Stromal cell of bone marrow (primary cell): ENCODE data around the gene CDK5R2.

Experiments used
- DNase-seq: peaks from one replicate; pipeline ENCODE4 v3.0.0-alpha.2; 2012; ENCODE audit warnings: low read depth

Gene CDK5R2

DNA sequence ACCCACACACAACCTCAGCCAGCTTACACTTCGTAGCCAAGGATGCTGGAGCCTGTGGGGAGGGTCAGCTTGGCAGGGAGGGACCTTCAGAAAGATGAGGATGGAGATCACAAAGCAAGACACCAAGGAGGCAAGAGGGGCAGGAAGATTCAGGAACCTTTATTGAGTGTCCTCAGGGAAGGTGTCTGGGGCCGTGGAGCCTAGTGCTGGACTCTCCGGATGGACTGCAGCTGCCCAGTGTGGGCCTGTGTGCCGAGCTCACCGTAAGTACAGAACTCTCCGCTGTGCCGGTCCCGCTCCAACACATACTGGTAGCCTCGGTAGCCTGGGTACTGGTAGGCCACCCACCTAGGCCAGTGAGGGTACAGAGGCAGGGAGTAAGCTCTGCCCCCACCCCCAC, 30.6 kb downstream of the CDK5R2 start:
- DNase-seq: no peak

DNA sequence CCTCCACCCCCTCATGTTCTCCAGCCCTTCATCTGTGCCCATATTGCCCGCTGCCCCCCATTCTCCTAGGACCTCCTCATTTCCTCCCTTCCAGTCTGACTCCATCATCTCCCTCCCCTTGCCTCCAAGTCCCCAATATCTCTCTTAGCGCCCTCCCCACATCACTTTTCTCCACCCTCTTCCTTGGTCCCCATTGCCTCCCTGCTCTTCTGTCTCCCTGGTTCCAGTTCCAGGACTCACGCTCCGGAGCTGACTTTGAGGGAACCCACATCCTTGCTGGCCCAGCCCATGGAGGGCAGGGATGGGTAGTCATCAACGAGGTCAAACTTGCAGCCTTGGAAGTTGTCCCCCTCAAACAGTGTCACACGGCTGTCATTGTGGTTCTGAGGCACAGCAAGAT, 31.1 kb downstream of the CDK5R2 start:
- DNase-seq: no peak

DNA sequence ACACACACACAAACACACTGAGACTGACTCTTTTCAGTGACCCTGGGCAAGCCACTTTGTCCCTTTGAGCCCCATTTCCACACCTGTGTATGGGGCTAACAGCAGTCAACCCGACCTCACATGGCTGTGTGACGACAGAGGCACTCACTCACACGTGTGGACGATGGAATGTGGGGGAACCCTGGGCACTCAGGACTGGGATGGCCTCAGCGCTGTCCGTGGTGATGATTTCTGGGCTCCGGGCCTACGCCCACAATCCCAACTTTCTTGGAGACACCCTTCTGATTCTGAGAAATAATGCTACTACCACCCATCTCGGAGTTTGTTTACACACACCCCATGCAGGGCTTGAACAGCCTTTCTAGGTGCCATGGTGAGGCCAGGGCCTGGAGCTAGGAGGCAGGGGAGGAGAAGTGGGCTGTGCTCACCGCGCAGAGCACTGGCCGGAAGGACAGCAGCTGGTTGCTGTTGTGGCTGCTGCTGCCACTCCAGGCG, 32.3 kb downstream of the CDK5R2 start:
- no peak for DNase-seq

DNA sequence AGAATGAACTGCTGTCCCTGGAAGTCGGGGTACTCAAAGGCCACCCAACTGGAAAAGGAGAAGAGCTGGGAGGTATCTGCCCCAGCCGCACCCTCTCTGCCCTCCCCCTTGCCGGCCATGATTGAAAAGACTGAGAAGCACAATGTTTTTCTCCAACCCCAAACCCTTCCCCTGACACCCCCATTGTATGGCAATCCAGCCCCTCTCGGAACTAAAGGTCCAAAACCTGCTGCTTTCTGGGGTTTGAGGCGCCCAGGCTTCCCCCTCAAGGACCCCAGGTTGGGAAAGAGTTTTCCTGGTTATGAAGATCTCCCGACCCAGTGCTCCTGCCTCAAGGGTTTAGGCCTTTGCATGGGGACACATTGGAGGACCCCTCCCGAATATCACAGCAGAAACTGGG, 32.7 kb downstream of the CDK5R2 start:
- no peak for DNase-seq

DNA sequence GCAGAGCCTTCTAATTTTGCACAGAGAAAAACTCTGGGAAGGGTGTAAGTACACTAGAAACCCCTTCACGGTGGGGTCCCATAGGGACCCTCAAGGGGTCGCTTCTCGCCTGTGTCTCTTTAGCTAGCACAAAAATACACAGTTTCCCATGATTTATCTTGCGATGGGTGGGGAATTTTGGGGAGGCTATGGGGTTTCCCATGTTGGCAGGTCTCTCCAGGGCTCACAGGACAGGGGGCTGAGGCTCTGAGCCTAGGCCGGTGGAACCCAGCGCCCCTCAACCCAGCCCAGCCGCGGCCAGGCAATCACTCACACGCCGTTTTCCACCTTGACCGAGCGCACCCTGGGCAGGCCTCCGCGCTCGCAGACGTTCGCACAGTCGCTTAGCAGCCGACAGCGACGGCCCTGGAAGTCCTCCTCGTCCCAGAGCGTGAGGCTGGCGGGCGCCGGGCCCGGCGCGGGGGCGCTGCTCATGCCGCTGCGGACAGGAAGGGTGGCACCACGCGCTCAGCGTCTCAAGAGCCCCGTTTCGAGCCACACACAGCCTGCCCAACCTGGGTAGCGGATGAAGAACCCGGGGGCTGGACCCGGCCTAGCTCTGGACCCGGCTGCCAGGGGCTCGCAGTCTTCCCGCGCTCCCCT, 33.4 kb downstream of the CDK5R2 start:
- no peak for DNase-seq

DNA sequence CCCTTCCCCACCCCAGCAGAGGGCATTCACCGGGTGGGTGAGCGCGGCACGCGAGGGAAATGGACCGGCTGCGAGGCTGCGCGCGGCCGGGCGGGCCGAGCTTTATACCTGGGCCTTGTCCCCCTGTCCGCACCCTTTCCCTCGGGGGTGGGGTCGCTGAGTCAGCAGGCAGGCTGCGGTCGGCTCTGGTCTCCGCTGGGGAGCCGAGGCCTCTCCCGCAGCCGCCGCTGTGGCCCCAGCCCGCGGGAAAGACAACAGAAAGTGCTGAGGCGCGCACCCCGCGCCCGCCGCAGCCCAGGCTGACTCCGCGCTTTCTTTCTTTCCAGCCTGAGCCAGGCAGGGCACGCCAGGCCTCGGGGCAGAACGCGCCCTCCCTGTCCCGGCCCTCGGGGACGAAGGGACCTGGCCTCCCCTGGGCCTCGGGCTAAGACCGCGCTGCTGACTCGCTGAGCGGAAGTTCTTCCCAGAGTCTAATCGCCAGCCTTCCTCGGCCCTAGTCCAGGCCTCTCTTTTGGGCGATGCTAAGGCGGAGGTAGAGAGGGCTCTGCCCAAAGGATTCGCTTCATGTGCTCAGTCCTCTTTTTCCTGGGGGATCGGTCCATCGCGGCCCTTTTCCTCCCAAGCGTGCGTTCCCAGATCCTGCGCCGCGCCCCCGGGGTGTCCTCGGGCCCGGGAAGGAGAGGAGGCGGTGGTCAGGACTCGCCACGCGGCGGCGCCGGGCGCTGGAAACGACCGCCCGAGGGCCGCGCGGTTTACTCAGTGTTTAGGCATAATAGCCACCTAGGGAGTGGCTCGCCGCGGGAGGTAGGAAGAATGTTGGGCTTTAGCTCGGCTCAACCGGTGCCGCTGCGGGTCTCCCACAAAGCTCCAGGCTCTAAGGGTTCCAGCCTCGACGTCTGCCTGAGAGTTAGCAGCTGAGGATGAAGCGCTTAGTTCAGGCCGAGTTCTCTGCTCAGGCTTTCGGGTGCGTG, 34.2 kb downstream of the CDK5R2 start, which contains the start of gene CRYBA2:
Gene CRYBA2 (minus strand): TSS at position 78 of the 971 bp plus-strand sequence. CDS start 246 bp downstream, outside the sequence.
- no peak for DNase-seq

DNA sequence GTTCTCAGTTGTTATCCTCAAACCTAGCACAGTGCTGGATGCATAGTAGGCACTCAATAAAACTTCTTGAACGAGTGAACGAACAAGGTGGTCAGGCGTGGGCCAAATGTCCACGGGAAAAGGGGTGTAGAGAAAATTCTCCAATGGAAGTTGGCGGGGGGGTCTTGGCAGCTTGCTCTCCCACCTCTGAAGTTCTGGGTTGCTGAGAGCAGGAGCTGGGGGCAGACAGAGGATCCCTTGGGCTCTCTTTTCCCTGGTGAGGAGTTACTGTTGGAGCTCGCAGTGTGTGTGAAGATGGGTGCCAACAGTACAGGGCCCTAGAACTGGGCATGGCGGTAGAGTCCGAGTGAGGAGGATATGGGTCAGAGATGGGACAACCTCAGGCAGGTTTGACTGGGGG, 36.1 kb downstream of the CDK5R2 start:
- no peak for DNase-seq

DNA sequence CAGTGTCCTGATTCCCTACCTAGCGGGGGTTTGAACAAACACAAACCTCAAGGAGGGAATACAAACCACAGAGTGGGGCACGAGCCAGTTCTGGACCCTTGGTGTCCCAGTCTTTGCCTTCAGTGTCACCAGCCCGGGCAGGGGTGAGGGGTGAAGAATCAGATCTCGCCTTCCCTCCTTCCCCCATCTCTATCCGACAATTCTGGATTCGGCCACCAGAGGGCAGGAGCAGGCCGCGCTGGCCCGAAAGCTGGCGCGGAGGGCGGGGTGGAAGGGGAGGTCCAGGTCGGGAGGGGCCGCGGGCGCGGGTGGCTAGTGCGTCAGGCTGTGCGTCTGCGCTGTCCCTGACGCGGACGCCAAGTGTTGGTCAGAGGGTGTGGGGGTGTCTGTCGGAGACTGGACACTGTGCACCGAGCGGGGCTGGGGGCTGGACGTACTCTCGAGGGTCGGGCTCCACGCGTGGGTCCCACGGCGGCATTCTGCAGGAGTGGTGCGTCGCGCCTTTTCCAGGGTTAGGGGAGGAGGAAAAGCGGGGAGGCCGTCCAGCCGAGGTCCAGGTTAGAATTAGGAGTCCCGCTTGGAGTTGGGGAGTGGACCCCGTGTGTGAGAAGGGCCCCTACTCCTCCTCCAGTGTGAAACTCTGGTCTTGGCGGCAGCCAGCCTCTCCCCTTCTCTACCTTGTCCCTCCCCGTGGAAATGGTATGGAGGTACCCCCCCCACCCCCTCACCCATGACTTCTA, 36.7 kb downstream of the CDK5R2 start:
- DNase-seq: peak; percentile 51

DNA sequence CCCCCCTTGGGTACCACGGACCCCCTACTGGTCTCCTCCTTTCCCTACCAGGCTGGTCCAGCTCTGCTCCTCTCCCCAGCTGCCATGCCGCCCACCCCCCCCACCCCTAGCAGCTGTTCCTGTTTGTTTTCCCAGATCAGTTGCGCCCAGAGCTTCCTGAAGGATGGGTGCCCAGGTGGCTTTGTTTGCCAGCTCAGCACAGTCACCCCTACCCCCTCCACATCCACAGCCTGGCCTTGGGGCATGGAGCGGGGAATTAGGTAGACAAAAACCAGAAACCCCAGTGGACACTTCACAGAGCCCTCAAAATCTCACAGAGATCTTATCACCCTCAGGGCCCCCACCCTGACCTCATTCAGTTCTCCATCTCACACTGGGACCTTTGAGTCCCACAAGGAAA, 37.5 kb downstream of the CDK5R2 start:
- DNase-seq: no peak

DNA sequence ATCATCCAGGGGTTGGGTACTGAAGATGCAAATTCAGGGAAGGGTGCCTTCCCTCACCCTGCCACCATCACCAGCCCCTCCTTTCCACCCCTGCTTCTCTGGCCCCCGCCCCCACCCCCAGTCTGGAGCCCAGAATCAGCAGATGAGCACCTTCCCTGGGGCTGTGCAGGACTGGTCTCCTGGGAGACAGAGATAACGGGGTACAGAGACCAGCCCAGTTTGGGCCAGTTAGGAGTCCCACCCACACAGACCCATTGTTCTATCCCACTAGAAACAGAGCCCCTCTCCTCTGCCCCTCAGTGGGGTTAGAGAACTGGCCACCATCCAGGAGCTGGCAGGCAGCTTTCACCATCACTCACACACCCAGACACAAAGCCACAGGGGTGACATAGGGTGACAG, 38.3 kb downstream of the CDK5R2 start:
- no peak for DNase-seq

DNA sequence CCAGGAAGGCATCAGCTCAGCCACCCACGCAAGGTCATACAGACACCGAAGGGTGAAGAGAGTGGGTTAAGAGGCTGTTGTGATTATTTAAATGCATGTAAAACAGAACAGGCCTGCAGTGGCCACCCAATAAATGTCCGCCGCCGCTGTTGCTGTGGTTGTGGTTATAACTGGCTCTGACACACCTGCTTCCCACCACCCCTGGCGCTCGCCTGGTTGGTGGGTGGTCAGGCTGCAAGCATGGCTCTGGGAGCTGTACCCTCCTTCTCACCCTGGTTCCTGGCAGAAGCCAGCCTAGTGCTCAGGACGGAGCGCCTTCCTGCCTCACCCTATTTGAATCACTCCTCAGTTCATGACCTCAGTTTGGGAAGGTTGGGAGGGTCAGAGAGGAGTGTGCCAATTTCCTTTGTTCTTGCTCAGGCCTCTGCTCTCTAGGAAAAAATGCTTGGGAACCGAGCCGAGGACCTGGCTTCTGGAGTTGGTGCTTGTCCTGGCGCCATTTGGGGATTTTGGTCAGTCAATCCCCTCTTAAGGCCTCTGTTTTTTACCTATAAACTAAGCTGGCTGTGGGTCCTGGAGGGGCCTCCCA, 39.0 kb downstream of the CDK5R2 start:
- no peak for DNase-seq

DNA sequence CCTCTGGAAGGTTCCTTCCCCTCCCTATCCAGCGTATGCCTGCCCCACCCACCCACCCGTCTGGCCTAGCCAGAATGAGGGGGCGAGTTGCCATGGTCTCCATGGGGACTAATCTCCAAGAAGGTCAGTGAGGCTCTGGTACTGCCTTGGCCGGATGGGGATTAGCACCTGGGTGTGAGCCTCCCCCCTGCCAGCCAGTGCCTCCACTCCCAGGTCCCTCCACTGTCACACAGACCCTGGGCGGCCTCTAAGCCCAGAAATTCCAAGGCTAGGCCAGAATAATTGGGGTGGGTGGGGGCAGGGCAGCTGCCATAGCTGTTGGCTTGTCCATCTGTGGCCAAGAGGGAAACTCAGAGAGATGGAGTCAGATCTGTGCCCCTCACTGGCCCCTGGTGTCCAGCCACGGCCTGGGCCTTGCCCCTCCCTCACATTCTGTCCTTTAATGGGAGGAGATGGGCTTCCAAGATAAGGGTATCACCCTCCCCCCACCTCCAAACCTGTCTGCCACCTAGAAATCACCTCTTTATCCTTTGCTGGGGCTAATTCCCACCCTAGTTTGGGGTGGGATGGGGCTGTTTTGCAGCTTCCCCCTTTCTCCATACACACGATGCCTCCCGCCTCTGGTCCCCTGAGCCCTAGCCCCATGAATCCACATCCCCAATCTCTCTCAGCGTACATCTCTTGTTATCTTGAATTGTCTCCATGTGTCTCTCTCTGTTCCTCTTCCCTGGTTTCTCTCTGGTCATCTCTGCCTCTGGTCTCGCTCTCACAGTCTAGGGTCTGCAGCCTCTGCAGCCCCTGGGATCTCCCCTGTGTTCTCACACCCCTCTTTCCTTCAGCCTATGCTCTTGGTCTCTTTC, 39.8 kb downstream of the CDK5R2 start:
- DNase-seq: no peak

DNA sequence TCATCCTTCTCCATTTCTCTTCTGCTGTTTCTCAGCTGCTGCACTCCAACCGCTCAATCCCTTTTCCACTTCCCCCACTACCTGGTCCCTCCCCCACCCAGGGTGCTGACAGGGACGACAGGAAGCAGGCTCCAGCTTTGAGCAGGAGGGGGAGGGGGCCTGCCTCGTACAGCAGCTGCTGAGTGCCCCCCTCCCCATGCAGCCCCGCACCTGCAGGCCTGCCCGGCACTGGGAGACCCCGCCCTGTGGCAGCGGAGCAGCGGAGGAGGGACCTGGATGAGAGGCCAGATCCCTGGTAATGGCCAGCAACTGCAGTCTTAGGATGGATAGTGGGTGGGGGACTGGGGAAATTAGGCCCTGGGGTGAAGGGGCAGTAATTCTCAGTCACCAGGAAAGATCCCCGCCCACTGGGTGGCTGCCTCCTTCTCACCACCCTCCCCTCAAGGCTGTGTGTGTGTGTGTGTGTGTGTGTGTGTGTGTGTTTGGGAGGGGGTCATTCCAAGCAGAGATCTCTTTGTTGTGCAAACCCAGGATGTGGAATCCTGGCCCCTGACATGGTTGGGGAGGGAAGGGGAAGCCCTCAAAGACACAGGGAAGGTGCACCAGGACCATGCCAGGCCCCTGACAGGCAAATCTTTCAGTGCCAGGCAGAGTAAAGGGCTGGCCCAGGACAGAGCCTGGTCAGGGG, 40.6 kb downstream of the CDK5R2 start:
- DNase-seq: no peak

DNA sequence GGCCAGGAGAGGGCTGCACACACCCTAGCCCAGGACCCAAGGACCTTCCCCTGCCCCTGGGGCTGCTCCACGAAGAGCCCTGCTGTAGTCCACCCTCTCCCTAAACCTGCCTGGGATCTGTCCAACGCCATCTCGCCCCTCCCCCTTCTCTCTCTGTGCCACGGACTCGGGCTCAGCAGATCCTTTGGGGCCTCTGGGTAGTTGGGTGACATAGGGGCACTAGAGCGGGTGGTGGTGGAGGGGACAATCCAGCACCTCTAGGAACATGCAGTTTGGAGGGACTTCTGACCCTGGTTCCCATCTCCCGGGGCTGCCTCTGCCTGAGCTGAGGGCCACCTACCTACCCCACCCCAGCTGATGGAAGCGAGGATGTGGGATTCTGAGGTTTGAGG, 41.1 kb downstream of the CDK5R2 start:
- DNase-seq: no peak

DNA sequence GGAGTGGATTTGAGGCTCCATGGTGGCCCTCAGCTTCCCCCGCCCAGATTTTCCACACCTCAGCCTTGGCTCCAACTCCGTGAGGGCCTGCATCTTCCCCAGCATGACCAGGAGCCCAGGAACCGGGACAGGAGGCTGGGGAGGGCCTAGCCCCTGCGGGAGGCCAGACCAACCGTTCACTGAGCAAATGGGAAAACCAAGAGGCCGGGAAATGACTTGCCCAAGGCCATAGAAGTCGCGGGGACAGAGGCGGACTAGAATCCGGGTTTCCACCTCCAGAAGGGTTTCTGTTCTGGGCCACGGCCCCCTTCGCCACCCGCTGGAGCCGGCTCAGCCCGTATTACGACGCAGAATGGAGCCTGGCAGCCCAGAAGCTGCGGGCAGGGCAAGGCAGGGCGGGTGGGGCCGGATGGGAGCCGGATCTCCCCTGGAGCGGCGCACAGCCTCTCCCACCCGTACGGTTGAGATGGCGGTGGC, 41.7 kb downstream of the CDK5R2 start:
- no peak for DNase-seq

DNA sequence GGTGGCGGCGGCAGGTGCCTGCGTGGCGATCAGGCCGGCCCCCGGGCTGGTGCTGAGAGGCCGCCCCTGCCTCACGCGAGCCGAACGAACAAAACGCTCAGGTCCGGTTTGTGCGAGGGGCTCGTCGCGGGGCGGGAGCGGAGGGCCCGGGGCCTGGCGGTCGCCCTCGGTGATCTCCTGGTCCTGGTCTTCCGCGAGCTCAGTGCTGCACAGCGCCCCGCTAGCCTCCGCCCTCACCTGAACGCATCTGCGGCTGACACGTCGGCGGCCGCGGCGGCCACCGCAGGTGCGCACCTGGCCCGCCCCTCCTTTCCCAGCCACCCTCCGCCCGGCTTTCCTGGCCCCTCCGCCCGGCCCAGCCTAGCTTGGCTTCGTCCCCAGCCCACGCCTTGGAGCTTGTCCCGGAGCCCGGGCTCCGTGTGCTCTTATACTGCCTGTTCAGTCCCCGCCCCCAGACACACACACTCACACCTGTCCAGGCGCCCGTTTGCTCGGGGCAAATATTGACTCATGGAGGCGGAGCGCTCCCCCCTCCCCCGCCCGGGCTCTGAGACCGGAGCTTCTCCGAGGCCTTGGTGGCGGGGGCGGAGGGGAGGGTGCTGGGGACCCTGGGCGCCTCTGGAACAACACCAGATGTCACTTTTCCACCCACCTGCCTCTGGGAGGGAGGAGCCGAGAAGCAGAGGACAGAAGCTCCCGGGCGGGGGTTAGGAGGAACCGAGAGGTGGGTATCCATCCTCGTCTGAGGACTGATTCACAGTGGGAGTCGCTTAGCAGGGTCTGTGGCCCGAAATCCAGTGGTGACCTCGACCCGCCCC, 42.3 kb downstream of the CDK5R2 start:
- no peak for DNase-seq

DNA sequence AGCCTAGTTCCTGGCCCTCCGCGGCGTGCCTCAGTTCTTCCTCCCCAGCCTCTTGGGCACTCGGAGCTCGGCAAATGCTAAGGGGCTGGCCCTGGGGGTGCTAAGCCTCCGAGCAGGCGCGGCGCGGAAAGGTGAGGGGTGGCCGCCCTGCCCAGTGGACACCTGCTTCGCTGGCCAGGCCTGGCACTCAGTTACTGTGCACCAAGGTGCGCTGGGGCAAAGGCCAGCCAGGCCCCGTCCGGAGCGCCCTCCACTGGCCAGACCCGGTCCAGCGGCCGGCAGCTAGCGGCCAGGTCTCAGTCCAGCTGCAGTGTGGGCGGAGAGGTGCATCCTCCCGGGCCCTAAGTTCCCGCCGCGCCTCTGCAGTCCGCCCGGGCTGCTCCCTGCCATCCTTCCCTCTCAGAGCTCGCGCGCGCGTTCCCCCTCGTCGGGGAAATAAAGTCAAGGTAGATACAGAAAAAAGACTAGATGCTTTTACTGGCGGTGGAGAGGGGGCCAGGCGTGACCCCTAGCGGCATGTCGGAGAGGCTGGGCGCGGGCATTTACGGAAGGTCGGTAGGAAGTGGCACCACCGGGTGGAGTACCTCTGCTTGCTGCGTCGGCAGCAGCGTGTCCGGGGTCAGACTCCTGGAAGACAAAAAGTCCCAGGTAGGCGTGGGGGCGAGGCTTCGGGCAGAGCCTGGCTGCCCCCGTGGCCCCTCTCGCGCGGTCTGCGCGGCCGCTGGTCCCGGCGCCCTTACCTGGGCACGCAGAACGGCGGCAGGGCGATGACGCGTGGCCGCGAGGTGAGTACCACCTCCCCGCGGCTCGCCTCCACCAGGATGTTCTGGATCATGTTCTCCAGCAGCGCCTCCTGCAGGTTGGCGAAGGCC, 43.2 kb downstream of the CDK5R2 start:
- no peak for DNase-seq

DNA sequence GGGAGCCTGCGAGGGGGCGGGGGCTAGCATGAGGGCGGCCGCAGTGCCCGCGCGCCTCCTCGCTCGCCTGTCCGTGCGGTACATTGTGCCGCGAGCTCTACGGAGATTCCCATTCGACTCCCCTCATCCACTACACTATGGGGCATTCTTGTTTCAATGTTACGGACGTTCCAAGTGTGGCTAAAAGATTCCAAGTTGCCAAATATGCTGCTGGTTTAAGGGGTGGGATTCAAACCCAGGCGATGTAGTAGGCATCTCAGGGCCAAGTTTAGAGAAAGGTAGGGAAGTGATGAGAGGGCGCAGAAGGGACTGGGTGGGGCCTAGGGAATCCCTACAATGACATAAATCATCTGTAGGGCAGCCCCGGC, 43.8 kb downstream of the CDK5R2 start:
- no peak for DNase-seq

DNA sequence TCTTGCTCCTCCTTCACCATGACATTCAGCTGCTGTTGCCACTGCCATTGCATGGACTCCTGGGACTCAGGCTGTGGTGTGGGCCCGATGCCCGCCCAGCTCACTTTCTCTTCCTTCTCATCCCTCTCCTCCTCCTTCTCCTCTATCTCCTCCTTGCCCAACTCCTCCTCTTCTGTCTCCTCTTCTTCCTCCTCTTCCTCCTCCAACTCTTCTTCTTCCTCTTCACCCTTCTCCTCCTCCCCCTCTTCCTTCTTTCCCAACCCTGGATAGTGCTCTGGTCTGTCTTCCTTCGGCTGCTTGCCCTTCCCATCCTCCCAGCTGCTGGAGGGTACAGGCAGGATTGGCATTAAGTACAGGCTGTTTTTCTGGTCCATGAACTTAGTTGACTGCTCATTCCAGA, 44.5 kb downstream of the CDK5R2 start:
- no peak for DNase-seq
